Measurements from ENCODE around the gene OR7D2.

Gene OR7D2

DNA sequence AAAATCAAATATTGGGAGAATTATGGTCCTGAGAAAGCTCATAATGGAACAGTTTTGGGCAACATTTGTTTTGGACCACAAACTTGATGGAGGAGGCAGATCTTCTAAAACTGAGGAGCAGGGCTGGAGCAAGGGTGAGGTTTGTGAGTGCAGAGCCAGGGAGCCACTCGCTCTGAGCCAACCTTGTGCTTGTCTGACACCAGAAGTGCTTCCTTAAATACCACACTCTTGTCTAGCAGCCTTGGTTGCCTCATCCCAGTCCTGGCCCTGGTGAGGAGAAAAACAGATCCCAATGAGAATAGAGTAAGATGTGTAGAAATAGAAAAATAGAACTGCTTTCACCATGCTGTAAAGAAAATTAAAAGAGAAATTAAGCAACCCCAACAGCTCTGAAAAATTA lies 31.9 kb upstream of the OR7D2 start:
- Histone ChIP-seq H3K27ac (ENCODE audit: low read depth, low read length) (no peak overlapping the region), H3K9me3 (ENCODE audit: insufficient read depth, low read length) (peaks cover 33% of the 10 kb centered on the region), H3K36me3 (ENCODE audit: low read length) (peaks cover 73% of the 10 kb centered on the region), H2AFZ (ENCODE audit: low read depth, low read length, severe bottlenecking) (no peak overlapping the region), H3K9ac (ENCODE audit: low read length) (no peak overlapping the region), H4K20me1 (ENCODE audit: low read depth, low read length) (peaks cover 10% of the 10 kb centered on the region; the same call in 1 of the 2 replicates), H3K27me3 (ENCODE audit: low read length) (no peaks in the 10 kb centered on the region), H3F3A (ENCODE audit: insufficient read depth) (no peaks in the 10 kb centered on the region), H3K79me2 (ENCODE audit: insufficient read depth, low read length) (peaks cover 100% of the 10 kb centered on the region), H3K4me2 (ENCODE audit: low read depth, low read length, poor library complexity, severe bottlenecking) (no peak overlapping the region), H3K9me2 (replicated peaks; ENCODE audit: insufficient read depth, low read length) (no peaks in the 10 kb centered on the region), H3K4me3 (ENCODE audit: insufficient read depth, low read length, poor library complexity, severe bottlenecking) (no peak overlapping the region)
- no peak for TF ChIP-seq EZH2phosphoT487 (conservative IDR thresholded peaks at IDR 0.05; ENCODE audit: low read length)
- TF ChIP-seq, protein P1, sequence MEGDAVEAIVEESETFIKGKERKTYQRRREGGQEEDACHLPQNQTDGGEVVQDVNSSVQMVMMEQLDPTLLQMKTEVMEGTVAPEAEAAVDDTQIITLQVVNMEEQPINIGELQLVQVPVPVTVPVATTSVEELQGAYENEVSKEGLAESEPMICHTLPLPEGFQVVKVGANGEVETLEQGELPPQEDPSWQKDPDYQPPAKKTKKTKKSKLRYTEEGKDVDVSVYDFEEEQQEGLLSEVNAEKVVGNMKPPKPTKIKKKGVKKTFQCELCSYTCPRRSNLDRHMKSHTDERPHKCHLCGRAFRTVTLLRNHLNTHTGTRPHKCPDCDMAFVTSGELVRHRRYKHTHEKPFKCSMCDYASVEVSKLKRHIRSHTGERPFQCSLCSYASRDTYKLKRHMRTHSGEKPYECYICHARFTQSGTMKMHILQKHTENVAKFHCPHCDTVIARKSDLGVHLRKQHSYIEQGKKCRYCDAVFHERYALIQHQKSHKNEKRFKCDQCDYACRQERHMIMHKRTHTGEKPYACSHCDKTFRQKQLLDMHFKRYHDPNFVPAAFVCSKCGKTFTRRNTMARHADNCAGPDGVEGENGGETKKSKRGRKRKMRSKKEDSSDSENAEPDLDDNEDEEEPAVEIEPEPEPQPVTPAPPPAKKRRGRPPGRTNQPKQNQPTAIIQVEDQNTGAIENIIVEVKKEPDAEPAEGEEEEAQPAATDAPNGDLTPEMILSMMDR (IDR thresholded peaks at IDR 0.05; ENCODE audit: insufficient read depth, low read length, poor library complexity, severe bottlenecking), result no peak

DNA sequence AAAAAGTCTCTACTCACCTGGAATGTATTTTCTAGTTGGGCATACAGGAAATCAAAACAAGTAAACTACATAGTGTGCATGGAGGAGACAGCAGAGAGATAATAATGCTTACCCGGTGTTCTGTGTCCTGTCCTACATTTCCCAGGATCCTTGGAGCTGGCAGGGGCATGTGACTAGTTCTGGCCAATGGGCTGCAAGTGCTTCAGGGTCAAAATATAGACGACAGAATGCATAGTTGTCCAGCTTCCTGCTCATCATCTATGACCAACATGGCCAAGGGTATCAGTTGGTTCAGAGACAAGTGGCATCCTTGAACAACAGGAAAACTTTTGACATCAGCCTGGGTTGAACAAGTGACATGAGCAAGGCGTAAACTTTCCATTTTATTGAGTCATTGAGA lies 30.1 kb upstream of the OR7D2 start:
- H3K36me3 ChIP-seq (ENCODE audit: low read length), result peaks cover 60% of the 10 kb centered on the region
- H3K9me2 ChIP-seq (replicated peaks; ENCODE audit: insufficient read depth, low read length), result no peaks in the 10 kb centered on the region
- H2AFZ ChIP-seq (ENCODE audit: low read depth, low read length, severe bottlenecking), result no peak overlapping the region
- H3K27me3 ChIP-seq (ENCODE audit: low read length), result no peaks in the 10 kb centered on the region
- peaks cover 100% of the 10 kb centered on the region for H3K79me2 ChIP-seq (ENCODE audit: insufficient read depth, low read length)
- H3K4me3 ChIP-seq (ENCODE audit: insufficient read depth, low read length, poor library complexity, severe bottlenecking), result no peak overlapping the region
- TF ChIP-seq EZH2phosphoT487 (conservative IDR thresholded peaks at IDR 0.05; ENCODE audit: low read length), result no peak
- TF ChIP-seq, protein P1 (IDR thresholded peaks at IDR 0.05; ENCODE audit: insufficient read depth, low read length, poor library complexity, severe bottlenecking), result no peak
- H3K27ac ChIP-seq (ENCODE audit: low read depth, low read length), result no peak overlapping the region
- H3K9me3 ChIP-seq (ENCODE audit: insufficient read depth, low read length), result peaks cover 25% of the 10 kb centered on the region
- no peaks in the 10 kb centered on the region for H3F3A ChIP-seq (ENCODE audit: insufficient read depth)
- H3K4me2 ChIP-seq (ENCODE audit: low read depth, low read length, poor library complexity, severe bottlenecking), result no peak overlapping the region
- peaks cover 5% of the 10 kb centered on the region; the same call in 1 of the 2 replicates for H4K20me1 ChIP-seq (ENCODE audit: low read depth, low read length)
- no peak overlapping the region for H3K9ac ChIP-seq (ENCODE audit: low read length)

DNA sequence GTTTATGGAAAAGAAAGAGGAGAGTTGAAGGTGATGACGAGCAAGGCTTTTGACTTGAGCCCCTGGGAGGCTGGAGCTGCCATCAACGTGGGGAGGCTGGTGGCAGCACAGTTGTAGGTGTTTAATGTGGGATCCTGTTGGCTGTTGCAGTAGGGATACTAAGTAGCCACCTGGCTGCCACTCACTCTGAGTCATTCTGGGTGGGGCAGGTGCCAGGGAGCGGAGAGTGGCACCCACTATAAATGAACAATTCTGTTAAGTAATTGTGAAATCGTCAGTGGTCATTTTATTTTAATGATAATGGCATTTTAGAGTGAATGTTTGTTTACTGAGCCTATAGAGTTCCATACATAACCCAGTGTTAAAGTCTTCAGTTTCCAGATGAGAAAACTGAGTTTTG lies 28.8 kb upstream of the OR7D2 start:
- no peak overlapping the region for H2AFZ ChIP-seq (ENCODE audit: low read depth, low read length, severe bottlenecking)
- no peaks in the 10 kb centered on the region for H3K9me2 ChIP-seq (replicated peaks; ENCODE audit: insufficient read depth, low read length)
- TF ChIP-seq, protein P1 (IDR thresholded peaks at IDR 0.05; ENCODE audit: insufficient read depth, low read length, poor library complexity, severe bottlenecking), result no peak
- no peak for TF ChIP-seq EZH2phosphoT487 (conservative IDR thresholded peaks at IDR 0.05; ENCODE audit: low read length)
- H4K20me1 ChIP-seq (ENCODE audit: low read depth, low read length), result peaks cover 8% of the 10 kb centered on the region; the same call in 1 of the 2 replicates
- no peak overlapping the region for H3K9ac ChIP-seq (ENCODE audit: low read length)
- H3K27me3 ChIP-seq (ENCODE audit: low read length), result no peaks in the 10 kb centered on the region
- H3K9me3 ChIP-seq (ENCODE audit: insufficient read depth, low read length), result peaks cover 17% of the 10 kb centered on the region
- H3F3A ChIP-seq (ENCODE audit: insufficient read depth), result no peaks in the 10 kb centered on the region
- H3K36me3 ChIP-seq (ENCODE audit: low read length), result peaks cover 47% of the 10 kb centered on the region
- no peak overlapping the region for H3K4me3 ChIP-seq (ENCODE audit: insufficient read depth, low read length, poor library complexity, severe bottlenecking)
- no peak overlapping the region for H3K4me2 ChIP-seq (ENCODE audit: low read depth, low read length, poor library complexity, severe bottlenecking)
- peaks cover 100% of the 10 kb centered on the region for H3K79me2 ChIP-seq (ENCODE audit: insufficient read depth, low read length)
- no peak overlapping the region for H3K27ac ChIP-seq (ENCODE audit: low read depth, low read length)

All from SU-DHL-6 (cell line).